ENCODE measurements around the gene ZNF839.
"Not testable (repeated sequence)": the region's sequence is repeated elsewhere in the genome, so short reads cannot be mapped to it uniquely, and the experiment has no call there.

ZNF839 gene

DNA sequence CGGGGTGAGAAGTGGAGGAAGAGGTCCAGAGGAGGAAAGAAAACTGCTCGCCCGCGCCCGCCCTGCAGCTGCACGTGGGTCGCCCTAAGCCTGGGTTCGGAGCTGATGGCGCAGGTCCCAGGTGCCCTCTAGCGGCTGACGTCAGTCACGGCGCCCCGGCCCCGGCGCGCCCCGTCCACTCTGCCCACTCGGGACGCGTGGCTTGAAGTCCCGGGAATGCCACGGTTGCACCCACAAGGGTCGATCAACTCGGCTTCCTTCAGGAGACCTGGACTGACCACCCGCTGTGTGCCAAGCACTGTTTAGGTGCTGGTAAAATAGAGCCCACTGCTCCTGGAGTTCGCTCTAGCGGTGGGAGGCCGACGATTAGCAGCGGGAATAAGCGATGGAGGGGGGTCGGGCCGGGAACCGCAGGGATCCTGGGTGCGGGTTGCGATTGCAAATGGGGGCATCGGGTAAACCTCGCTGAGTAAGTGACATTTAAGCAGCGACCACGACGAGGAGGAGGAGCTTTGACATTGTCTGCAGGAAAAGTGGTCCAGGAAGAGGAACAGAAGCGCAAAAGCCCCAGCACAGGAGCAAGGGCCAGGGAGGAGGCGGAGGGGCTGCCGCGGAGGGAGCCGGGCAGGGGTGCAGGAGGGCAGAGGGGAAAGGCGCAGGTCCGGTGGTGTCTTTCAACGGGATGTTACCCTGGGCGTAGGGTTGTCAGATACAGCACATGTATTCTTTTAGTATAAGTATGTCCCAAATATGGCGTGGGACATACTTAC is 5.1 kb upstream of the ZNF839 start:
- DNase-seq (ENCODE audit: low read depth in 2 of 2), result peak; percentile 61 to 70

DNA sequence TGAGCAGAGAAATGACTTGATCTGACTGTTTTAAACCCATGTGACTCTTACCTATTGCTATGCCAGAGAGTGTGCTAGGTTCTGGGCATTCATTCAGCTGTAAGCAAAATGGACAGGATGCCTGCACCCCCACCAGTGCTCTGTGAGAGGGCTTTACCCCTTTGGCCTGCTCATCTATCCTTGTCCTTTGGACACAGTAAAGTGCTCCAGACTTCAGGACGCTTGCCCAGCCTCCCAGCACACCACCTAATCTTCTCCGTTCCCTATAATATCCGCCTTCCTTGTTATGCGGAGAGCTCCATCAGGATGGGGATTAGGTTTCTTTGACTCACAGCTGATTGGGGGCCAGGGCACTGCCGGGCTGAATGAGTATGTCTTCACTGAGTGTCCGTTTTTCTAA is 4.4 kb upstream of the ZNF839 start:
- no peak for DNase-seq (ENCODE audit: low read depth in 2 of 2)

GRCh38 chr14:102316338-102316742 is 3.2 kb upstream of the ZNF839 start:
- DNase-seq (ENCODE audit: low read depth in 2 of 2), result no peak

DNA sequence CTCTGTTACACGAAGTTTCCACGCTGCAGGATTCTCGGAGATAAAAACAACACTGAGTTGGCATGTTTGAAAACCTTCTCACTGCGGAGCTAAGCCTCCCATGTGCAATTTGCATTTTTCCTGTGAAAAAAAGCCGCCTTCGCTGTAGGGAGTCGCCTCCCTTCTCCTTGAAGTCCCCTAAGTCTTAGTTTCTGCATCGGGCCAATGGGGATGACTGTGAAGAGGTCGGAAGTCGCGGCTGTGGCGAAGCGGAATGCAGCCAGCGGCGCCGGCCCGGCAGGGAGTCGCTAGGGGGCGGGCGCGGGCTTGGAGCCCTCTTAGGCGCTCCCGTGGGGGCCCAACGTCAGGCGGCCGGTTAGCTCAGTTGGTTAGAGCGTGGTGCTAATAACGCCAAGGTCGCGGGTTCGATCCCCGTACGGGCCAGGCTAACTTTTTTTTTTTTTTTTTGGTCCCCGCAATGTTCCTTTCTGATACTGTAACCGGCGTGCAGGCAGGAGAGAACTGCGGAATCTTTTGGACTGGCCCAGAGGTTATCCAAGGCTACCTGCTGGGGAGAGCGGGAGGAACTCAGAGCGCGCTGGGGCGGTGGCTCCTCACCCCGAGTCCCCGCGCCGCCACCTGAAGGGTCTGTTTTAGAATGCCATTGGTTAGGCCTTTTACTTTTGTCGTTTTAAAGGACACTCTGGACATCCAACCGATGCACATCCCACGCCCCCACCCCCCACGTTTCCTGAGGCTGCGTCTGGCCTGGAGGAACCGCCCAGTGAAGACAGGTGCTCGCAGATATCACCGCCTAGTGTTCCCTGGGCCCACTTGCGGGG is 2.6 kb upstream of the ZNF839 start:
- peak; percentile 86 to 93 for DNase-seq (ENCODE audit: low read depth in 2 of 2)

DNA sequence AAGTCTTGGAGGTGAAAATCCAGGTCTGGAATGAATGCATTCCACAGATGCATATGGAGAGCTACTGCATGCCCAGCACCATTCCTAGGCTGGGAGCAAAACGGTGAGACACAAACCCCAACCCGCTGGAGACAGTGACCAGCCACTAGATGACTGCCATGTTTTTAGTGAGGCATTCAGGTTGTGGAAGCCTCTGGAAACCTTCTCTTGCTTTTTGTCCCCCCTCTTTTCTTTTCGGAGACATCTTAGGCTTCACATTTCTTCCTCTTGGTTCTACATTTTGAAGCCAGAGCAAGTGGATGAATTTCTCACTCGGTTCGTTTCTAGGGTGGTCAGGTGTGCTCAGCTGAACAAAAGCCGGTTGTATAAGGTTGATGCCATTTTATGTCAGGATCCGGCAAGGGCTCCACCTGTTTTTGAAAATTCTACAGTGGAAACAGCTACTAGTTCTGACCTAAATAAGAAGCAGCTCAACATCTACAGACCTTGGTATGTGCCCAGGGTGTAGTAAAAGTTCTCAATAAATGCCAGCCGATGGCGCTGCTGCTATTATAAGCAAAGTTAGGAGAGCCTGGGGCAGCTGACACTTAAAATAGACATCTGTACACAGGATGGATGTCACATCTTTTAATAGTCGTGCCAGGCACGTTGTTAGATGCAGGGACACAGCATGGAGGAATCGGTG is 1.8 kb upstream of the ZNF839 start:
- DNase-seq (ENCODE audit: low read depth in 2 of 2), result no peak

- no peak for DNase-seq (ENCODE audit: low read depth in 2 of 2)
Observed at GRCh38 chr14:102318781-102319276, 717 bp upstream of the ZNF839 start.

- DNase-seq (ENCODE audit: low read depth in 2 of 2), result no peak
Observed at GRCh38 chr14:102320033-102320660, 601 bp downstream of the ZNF839 start.

GRCh38 chr14:102320671-102321455 is 1.3 kb downstream of the ZNF839 start:
- no peak for DNase-seq (ENCODE audit: low read depth in 2 of 2)

- DNase-seq (ENCODE audit: low read depth in 2 of 2), result no peak
Observed at GRCh38 chr14:102321456-102322422, 2.2 kb downstream of the ZNF839 start.

DNA sequence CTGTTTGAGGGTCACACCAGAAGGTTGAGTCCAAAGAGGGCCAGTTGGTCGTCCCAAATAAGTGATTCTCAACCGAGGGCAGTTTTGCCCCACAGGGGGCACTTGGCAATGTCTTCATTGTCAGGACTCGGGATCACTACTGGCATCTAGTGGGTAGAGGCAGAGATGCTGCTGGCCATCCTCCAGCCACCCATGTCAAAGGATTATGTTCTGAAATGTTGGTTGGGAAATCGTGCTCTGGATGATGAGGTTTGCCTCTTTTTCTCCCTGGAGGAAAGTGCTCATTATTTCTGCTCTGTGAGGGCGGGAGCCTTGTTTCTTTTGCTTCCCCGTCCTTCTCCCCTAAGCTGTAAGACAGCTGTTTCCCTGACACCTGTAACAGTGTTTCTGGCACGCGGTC is 3.6 kb downstream of the ZNF839 start:
- no peak for DNase-seq (ENCODE audit: low read depth in 2 of 2)

- no peak for DNase-seq (ENCODE audit: low read depth in 2 of 2)
Observed at GRCh38 chr14:102325791-102326345, 6.3 kb downstream of the ZNF839 start.

GRCh38 chr14:102326583-102326982 is 7.0 kb downstream of the ZNF839 start:
- DNase-seq (ENCODE audit: low read depth in 2 of 2), result no peak

DNA sequence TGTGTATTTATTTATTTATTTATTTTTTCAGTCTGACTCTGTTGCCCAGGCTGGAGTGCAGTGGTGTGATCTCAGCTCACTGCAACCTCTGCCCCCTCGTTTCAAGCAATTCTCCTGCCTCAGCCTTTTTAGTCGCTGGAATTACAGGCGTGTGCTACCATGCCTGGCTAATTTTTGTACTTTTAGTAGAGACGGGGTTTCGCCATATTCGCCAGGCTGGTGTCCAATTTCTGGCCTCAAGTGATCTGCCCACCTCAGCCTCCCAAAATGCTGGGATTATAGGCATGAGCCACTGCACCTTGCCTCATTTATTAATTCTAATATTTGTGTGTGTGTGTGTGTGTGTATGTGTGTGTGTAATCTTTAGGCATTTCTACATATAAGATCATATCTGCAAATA is 9.8 kb downstream of the ZNF839 start:
- DNase-seq (ENCODE audit: low read depth in 2 of 2), result not testable (repeated sequence)

DNA sequence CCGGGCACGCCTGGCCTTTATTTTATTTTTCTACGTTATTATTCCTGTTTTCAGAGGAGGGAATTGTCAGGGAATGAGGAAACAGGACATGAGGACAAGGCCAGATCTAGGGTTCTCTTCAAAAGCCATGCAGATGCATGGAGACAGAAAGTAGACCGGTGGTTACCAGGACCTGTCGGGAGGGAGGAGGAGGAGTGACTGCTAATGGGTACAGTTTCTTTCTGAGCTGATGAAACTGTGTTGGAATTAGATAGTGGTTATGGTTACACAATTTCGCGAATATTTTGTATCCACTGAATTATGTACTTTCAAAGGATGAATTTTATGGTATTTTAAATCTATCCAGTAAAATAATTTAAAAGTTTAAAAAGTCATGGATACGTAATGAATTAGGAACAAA is 11.3 kb downstream of the ZNF839 start:
- DNase-seq (ENCODE audit: low read depth in 2 of 2), result no peak

- DNase-seq (ENCODE audit: low read depth in 2 of 2), result no peak
Observed at GRCh38 chr14:102333390-102333789, 13.8 kb downstream of the ZNF839 start.

DNA sequence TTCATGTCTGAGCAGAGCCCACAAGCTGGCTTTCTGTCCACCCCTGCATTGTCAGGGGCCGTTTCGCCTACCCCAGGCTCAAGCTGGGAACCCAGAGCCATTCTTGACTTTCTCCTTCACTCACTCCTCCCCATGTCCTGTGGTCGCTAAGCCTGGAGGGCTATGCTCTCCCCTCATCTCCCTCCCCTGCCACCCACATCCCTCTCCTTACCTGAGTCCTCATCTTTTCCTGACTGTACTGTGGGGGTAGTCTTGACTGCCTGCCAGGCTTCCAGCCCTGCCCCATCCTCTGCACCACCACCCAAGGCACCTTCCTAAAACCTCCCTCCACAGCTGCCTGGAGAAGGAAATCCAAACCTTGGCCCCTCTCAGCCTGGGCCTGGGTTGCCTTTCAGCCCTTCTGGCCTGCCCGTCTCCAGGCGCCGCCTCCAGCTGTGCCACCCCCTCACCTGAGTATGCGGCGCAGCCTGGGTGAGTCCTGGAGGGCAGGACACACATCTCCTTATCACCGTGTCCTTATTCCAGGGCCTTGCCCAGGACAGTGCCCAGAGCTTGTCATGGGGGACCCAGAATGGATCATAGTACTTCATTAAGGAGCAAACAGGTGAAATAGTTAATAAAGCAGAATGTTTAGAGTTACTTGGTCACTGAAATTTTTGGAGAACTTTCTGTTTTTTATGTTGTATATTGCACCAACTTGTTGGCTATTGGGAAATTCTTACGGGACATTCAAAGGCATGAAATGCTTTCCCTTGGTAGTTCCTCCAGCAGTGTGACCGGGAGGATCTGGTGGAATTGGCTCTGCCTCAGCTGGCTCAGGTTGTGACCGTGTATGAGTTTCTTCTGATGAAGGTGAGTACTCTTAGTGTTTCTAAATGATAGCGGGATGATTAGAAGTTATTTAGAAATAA is 14.5 kb downstream of the ZNF839 start:
- no peak for DNase-seq (ENCODE audit: low read depth in 2 of 2)

- DNase-seq (ENCODE audit: low read depth in 2 of 2), result no peak
Observed at GRCh38 chr14:102335163-102335562, 15.6 kb downstream of the ZNF839 start.

GRCh38 chr14:102338724-102339123 is 19.2 kb downstream of the ZNF839 start:
- DNase-seq (ENCODE audit: low read depth in 2 of 2), result no peak

Measured in stimulated activated CD8-positive, alpha-beta memory T cell treated with anti-CD3 and anti-CD28 coated beads, Interleukin-2, amount 100 ng/mL, for 48 hours (primary cell).